ENCODE results near the gene DUSP10. TPM values are rescaled to one million over a fixed set of nuclear protein-coding genes. Genes with fewer than 3 reads are reported as not detected.

DUSP10 gene
- total and polyA plus RNA-seq, 2 of the 13 experiments (the other 11 are each of a cell fraction or from before 2014, with no cell fraction given), result 2.1 to 4.4 TPM

DNA sequence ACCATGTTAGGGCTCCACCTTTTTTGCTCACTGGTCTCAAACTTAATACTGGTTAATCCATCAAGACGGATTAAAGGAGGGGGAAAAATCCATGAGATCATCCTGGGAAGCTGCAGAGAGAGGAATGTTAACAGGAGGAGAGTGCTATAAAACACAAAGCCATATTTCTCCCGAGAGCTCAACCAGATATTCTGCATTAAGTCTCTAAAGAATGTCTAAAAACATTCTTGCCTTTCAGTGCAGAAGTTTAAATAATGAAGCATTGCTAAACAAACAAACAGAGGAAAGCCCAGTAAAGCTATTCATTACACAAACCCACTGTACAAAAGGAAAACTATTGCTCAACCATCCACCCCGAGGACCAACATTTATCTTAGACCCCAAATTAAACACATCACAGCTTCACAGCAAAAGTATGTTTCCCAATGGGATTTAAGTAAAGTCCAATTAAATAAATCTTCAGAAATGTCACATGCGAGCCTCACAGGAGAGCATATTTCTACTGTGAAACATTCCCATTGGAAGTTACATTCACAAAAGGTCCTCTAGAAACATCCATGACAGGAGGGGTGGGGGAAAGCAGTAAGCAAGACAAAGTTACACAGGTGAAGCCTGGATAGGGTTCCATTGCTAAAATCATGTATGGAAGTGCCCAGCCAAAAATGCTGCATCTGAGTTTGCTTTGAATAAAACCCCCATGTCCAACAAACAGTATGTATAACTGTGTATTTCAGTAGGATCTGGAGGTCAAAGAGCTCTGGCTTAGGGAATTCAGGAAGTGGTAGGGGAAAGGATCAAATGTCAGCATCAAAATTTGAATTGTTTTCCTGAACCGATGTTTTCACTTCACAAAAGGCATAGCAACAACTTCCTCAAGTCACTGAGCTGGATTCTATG, 23.3 kb downstream of the DUSP10 start (continued):
- TF ChIP-seq SOX6 (IDR thresholded peaks at IDR 0.05) (no peak), SOX6 (CRISPR knock-in tag; IDR thresholded peaks at IDR 0.05) (peak; percentile 94), NR2F6 (IDR thresholded peaks at IDR 0.05) (no peak), NR2F6 (CRISPR knock-in tag; IDR thresholded peaks at IDR 0.05) (peak; percentile 59; the same call in 1 of the 2 replicates), PATZ1 (CRISPR knock-in tag; IDR thresholded peaks at IDR 0.05) (0 out of 2 replicates have a peak, but pooled peaks have one; percentile 31), SAP130 (CRISPR knock-in tag; IDR thresholded peaks at IDR 0.05; ENCODE audit: low read depth) (peak; percentile 63), HDAC2 (CRISPR knock-in tag; IDR thresholded peaks at IDR 0.05) (peak; percentile 75), KIAA2018 (CRISPR knock-in tag; IDR thresholded peaks at IDR 0.05; ENCODE audit: borderline replicate concordance) (no peak), PAXIP1 (CRISPR knock-in tag; conservative IDR thresholded peaks at IDR 0.05) (peak; percentile 85)
- TF ChIP-seq, protein P1, sequence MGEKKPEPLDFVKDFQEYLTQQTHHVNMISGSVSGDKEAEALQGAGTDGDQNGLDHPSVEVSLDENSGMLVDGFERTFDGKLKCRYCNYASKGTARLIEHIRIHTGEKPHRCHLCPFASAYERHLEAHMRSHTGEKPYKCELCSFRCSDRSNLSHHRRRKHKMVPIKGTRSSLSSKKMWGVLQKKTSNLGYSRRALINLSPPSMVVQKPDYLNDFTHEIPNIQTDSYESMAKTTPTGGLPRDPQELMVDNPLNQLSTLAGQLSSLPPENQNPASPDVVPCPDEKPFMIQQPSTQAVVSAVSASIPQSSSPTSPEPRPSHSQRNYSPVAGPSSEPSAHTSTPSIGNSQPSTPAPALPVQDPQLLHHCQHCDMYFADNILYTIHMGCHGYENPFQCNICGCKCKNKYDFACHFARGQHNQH (CRISPR knock-in tag; IDR thresholded peaks at IDR 0.05), result peak; percentile 35; the same call in 1 of the 2 replicates
